GM23338 (cell line): Measurements from ENCODE around the gene DNAJC5G. TPM values are rescaled to one million over a fixed set of nuclear protein-coding genes. Genes with fewer than 3 reads are reported as not detected.

Experiments
- ATAC-seq: fragments of 200-7000 bp; cut with Tn5 transposase; 3 replicates; pipeline ENCODE4 v1.9.1; 2020
- DNase-seq: peaks from one replicate; pipeline ENCODE4 v3.0.0-alpha.2; 2015; ENCODE audit warnings: low spot score
- H2AFZ ChIP-seq: fragments of 200-600 bp; sonication (generic); 2 replicates; pipeline ENCODE4 v1.8.0; 2016; ENCODE audit warnings: antibody characterized with exemption, mild to moderate bottlenecking, moderate library complexity
- H3F3A ChIP-seq: fragments of 200-600 bp; sonication (generic); replicated peaks from 2 replicates; pipeline ENCODE4 v1.8.0; 2017; ENCODE audit warnings: antibody characterized with exemption, mixed run types, low read depth
- H3K27ac ChIP-seq: fragments of 200-600 bp; sonication (generic); 2 replicates; pipeline ENCODE4 v1.6.1; 2016; ENCODE audit warnings: low read depth
- H3K27me3 ChIP-seq: fragments of 200-600 bp; sonication (generic); 2 replicates; pipeline ENCODE4 v1.8.0; 2016; ENCODE audit warnings: mild to moderate bottlenecking, mixed run types, moderate library complexity; ENCODE audit not compliant: insufficient read depth
- H3K36me3 ChIP-seq: fragments of 200-600 bp; sonication (generic); 2 replicates; pipeline ENCODE4 v1.8.0; 2016; ENCODE audit warnings: mild to moderate bottlenecking; ENCODE audit not compliant: insufficient read depth
- H3K4me1 ChIP-seq: fragments of 200-600 bp; sonication (generic); 2 replicates; pipeline ENCODE4 v1.8.0; 2016; ENCODE audit warnings: mild to moderate bottlenecking, moderate library complexity; ENCODE audit not compliant: insufficient read depth
- H3K4me2 ChIP-seq: fragments of 200-600 bp; sonication (generic); 2 replicates; pipeline ENCODE4 v1.7.1; 2017; ENCODE audit warnings: mixed run types
- H3K4me3 ChIP-seq: fragments of 200-600 bp; sonication (generic); 2 replicates; pipeline ENCODE4 v1.6.1; 2016; ENCODE audit warnings: mixed run types
- H3K79me2 ChIP-seq: fragments of 200-600 bp; sonication (generic); replicated peaks from 2 replicates; pipeline ENCODE4 v1.8.0; 2017; ENCODE audit warnings: mild to moderate bottlenecking; ENCODE audit not compliant: insufficient read depth
- H3K9me2 ChIP-seq: fragments of 200-600 bp; sonication (generic); 2 replicates; pipeline ENCODE4 v1.8.0; 2017; ENCODE audit not compliant: insufficient read depth
- H4K20me1 ChIP-seq: fragments of 200-600 bp; sonication (generic); replicated peaks from 2 replicates; pipeline ENCODE4 v1.8.0; 2017; ENCODE audit warnings: mild to moderate bottlenecking; ENCODE audit not compliant: insufficient read depth
- H3K27ac Mint-ChIP-seq: 2 replicates; pipeline ENCODE4 v1.8.0; 2020; ENCODE audit warnings: inconsistent platforms, mild to moderate bottlenecking, moderate library complexity, mixed read lengths
- H3K27me3 Mint-ChIP-seq: 3 replicates; pipeline ENCODE4 v1.8.0; 2022; ENCODE audit warnings: low read depth, mild to moderate bottlenecking, moderate library complexity, mixed read lengths, inconsistent platforms; ENCODE audit not compliant: insufficient read depth, poor library complexity
- H3K36me3 Mint-ChIP-seq: 3 replicates; pipeline ENCODE4 v1.8.0; 2021; ENCODE audit warnings: low read depth, mild to moderate bottlenecking, inconsistent platforms, moderate library complexity, mixed read lengths
- H3K4me1 Mint-ChIP-seq: 3 replicates; pipeline ENCODE4 v1.8.0; 2020; ENCODE audit warnings: mild to moderate bottlenecking, inconsistent platforms, mixed read lengths
- H3K4me3 Mint-ChIP-seq: 3 replicates; pipeline ENCODE4 v1.8.0; 2021; ENCODE audit warnings: moderate library complexity, mild to moderate bottlenecking, inconsistent platforms, mixed read lengths
- H3K9me3 Mint-ChIP-seq: 3 replicates; pipeline ENCODE4 v1.8.0; 2020; ENCODE audit warnings: moderate library complexity, mild to moderate bottlenecking, inconsistent platforms, mixed read lengths
- CREB1 ChIP-seq: fragments of 250-450 bp; sonication (Bioruptor Pico); IDR thresholded peaks from 2 replicates; pipeline ENCODE4 v1.5.0; 2020; ENCODE audit warnings: low read depth, mild to moderate bottlenecking, moderate library complexity
- ETS1 ChIP-seq: IDR thresholded peaks from 2 replicates; pipeline ENCODE4 v1.6.1; 2016; ENCODE audit warnings: antibody characterized with exemption
- EZH2 ChIP-seq: fragments of 200-600 bp; sonication (generic); IDR thresholded peaks from one replicate; pipeline ENCODE4 v1.8.0; 2017; ENCODE audit warnings: antibody characterized with exemption, mild to moderate bottlenecking, low read depth; ENCODE audit not compliant: unreplicated experiment
- EZH2phosphoT487 ChIP-seq: fragments of 200-600 bp; sonication (generic); IDR thresholded peaks from one replicate; pipeline ENCODE4 v1.8.1; 2018; ENCODE audit warnings: antibody characterized with exemption; ENCODE audit not compliant: unreplicated experiment
- JUNB ChIP-seq: IDR thresholded peaks from one replicate; pipeline ENCODE4 v1.6.1; 2016; ENCODE audit warnings: antibody characterized with exemption; ENCODE audit not compliant: unreplicated experiment
- NANOG ChIP-seq: IDR thresholded peaks from 2 replicates; pipeline ENCODE4 v1.6.1; 2016; ENCODE audit warnings: antibody characterized with exemption, borderline replicate concordance
- POLR2AphosphoS5 ChIP-seq: IDR thresholded peaks from 2 replicates; pipeline ENCODE4 v1.6.1; 2016; ENCODE audit warnings: antibody characterized with exemption, low read depth
- ZNF114 ChIP-seq: fragments of 250-450 bp; sonication (Bioruptor Pico); IDR thresholded peaks from 2 replicates; pipeline ENCODE4 v1.5.0; 2020; ENCODE audit warnings: mild to moderate bottlenecking, moderate library complexity
- ZNF331 ChIP-seq: fragments of 250-450 bp; sonication (Bioruptor Pico); IDR thresholded peaks from 2 replicates; pipeline ENCODE4 v1.5.0; 2020; ENCODE audit warnings: low read depth, mild to moderate bottlenecking, moderate library complexity
- ZNF462 ChIP-seq: fragments of 250-450 bp; sonication (Bioruptor Pico); IDR thresholded peaks from 2 replicates; pipeline ENCODE4 v1.5.0; 2020; ENCODE audit warnings: mild to moderate bottlenecking, moderate library complexity
- polyA plus RNA-seq: library from polyadenylated mRNA; unstranded; fragments of >200 nt; fragmentation: Nextera tagmentation; extraction: Ambion mirVana; gene quantifications from 2 replicates; pipeline ENCODE4 v1.2.1, GENCODE V29; 2016
- total RNA-seq: library from RNA; depleted of rRNA; stranded (reverse); fragments of >200 nt; shearing (Covaris generic); gene quantifications from 2 replicates; pipeline ENCODE4 v1.2.3, GENCODE V29; 2014
- TF ChIP-seq, protein P1 (sequence below): IDR thresholded peaks from one replicate; pipeline ENCODE4 v1.6.1; 2018; ENCODE audit warnings: antibody characterized with exemption; ENCODE audit not compliant: unreplicated experiment

DNAJC5G gene
- total and polyA plus RNA-seq, 2 experiments from 2014 or later: 0.59 TPM; not detected in 1

- H3K4me2 ChIP-seq: no peak overlapping the region
- H3K36me3 Mint-ChIP-seq: peaks cover 5% of the 10 kb centered on the region; the same call in 1 of the 3 replicates
- H3K27ac ChIP-seq: no peak overlapping the region
- ATAC-seq (no peak), DNase-seq (no peak)
- TF ChIP-seq, protein P1, sequence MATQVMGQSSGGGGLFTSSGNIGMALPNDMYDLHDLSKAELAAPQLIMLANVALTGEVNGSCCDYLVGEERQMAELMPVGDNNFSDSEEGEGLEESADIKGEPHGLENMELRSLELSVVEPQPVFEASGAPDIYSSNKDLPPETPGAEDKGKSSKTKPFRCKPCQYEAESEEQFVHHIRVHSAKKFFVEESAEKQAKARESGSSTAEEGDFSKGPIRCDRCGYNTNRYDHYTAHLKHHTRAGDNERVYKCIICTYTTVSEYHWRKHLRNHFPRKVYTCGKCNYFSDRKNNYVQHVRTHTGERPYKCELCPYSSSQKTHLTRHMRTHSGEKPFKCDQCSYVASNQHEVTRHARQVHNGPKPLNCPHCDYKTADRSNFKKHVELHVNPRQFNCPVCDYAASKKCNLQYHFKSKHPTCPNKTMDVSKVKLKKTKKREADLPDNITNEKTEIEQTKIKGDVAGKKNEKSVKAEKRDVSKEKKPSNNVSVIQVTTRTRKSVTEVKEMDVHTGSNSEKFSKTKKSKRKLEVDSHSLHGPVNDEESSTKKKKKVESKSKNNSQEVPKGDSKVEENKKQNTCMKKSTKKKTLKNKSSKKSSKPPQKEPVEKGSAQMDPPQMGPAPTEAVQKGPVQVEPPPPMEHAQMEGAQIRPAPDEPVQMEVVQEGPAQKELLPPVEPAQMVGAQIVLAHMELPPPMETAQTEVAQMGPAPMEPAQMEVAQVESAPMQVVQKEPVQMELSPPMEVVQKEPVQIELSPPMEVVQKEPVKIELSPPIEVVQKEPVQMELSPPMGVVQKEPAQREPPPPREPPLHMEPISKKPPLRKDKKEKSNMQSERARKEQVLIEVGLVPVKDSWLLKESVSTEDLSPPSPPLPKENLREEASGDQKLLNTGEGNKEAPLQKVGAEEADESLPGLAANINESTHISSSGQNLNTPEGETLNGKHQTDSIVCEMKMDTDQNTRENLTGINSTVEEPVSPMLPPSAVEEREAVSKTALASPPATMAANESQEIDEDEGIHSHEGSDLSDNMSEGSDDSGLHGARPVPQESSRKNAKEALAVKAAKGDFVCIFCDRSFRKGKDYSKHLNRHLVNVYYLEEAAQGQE: no peak
- TF ChIP-seq JUNB (no peak), ETS1 (no peak), EZH2phosphoT487 (no peak), EZH2 (no peak), ZNF114 (CRISPR knock-in tag) (no peak), NANOG (no peak), POLR2AphosphoS5 (no peak), CREB1 (CRISPR knock-in tag) (no peak), ZNF462 (no peak), ZNF331 (CRISPR knock-in tag) (no peak)
- H3K9me2 ChIP-seq: no peaks in the 10 kb centered on the region
- H3K36me3 ChIP-seq: no peaks in the 10 kb centered on the region
- H3F3A ChIP-seq: no peaks in the 10 kb centered on the region
- 0 out of 2 replicates have a peak, but pooled peaks cover 3% of the 10 kb centered on the region for H4K20me1 ChIP-seq
- peaks cover 8% of the 10 kb centered on the region for H3K27me3 ChIP-seq
- no peak overlapping the region for H3K4me3 ChIP-seq
- H3K4me1 Mint-ChIP-seq: peaks cover 15% of the 10 kb centered on the region; the same call in 2 of the 3 replicates
- no peak overlapping the region for H3K4me3 Mint-ChIP-seq
- H3K9me3 Mint-ChIP-seq: no peaks in the 10 kb centered on the region
- H3K27ac Mint-ChIP-seq: no peak overlapping the region
- H3K27me3 Mint-ChIP-seq: peaks cover 8% of the 10 kb centered on the region
- no peak overlapping the region for H2AFZ ChIP-seq
- peaks cover 12% of the 10 kb centered on the region for H3K4me1 ChIP-seq
- no peaks in the 10 kb centered on the region for H3K79me2 ChIP-seq
Measured at GRCh38 chr2:27313882-27314645, 38.8 kb downstream of the DNAJC5G start.
